ENCODE results near the gene KLRC4. TPM values are rescaled to one million over a fixed set of nuclear protein-coding genes. Genes with fewer than 3 reads are reported as not detected.
A peak's percentile ranks its signal among the peaks of the same experiment; 100 is the strongest.

Gene KLRC4
- total RNA-seq, 1 experiment from 2014 or later = not detected

- TF ChIP-seq CTCF (conservative IDR thresholded peaks at IDR 0.05; ENCODE audit: low read depth, low read length) (no peak), EZH2phosphoT487 (IDR thresholded peaks at IDR 0.05; ENCODE audit: borderline replicate concordance, low read length) (no peak), EZH2 (IDR thresholded peaks at IDR 0.05; ENCODE audit: low read length, unreplicated experiment) (no peak)
- H3K4me3 ChIP-seq (ENCODE audit: low read length) = no peak overlapping the region
- ATAC-seq (no peak), DNase-seq (no peak)
- no peak overlapping the region for H2AFZ ChIP-seq (ENCODE audit: low read length)
- no peaks in the 10 kb centered on the region for H3K79me2 ChIP-seq (ENCODE audit: low read length)
- no peaks in the 10 kb centered on the region for H3F3A ChIP-seq (ENCODE audit: low read length, unreplicated experiment)
- no peak overlapping the region for H3K4me2 ChIP-seq (ENCODE audit: low read length)
- intact Hi-C loops (cut with micrococcal nuclease) = no loop called here
- H3K36me3 ChIP-seq (ENCODE audit: low read depth, low read length) = no peaks in the 10 kb centered on the region
- ChIA-PET POLR2A (ENCODE audit: unreplicated experiment) (no interaction called here), CTCF (no interaction called here)
- H3K9me2 ChIP-seq (replicated peaks; ENCODE audit: low read length) = no peaks in the 10 kb centered on the region
- H4K20me1 ChIP-seq (ENCODE audit: low read length) = no peaks in the 10 kb centered on the region
- no peak overlapping the region for H3K9ac ChIP-seq (ENCODE audit: low read length)
- H3K27ac ChIP-seq (ENCODE audit: low read length) = no peak overlapping the region
- H3K27me3 ChIP-seq (ENCODE audit: low read length) = no peaks in the 10 kb centered on the region
- BruUV-seq (replicated peaks) = no TSS peak
- 0 out of 2 replicates have a peak, but pooled peaks cover 4% of the 10 kb centered on the region for H3K4me1 ChIP-seq (ENCODE audit: insufficient read depth, low read length)
- no peaks in the 10 kb centered on the region for H3K9me3 ChIP-seq (ENCODE audit: low read length)
These were observed 46.2 kb upstream of the KLRC4 start for GRCh38 chr12:10455766-10456165.

GRCh38 chr12:10454531-10454930 lies 45.0 kb upstream of the KLRC4 start:
- H3K4me1 ChIP-seq (ENCODE audit: insufficient read depth, low read length) = 0 out of 2 replicates have a peak, but pooled peaks cover 4% of the 10 kb centered on the region
- no peaks in the 10 kb centered on the region for H3K27me3 ChIP-seq (ENCODE audit: low read length)
- H3K79me2 ChIP-seq (ENCODE audit: low read length) = no peaks in the 10 kb centered on the region
- intact Hi-C loops (cut with micrococcal nuclease) = no loop called here
- no peak for DNase-seq
- H3K9ac ChIP-seq (ENCODE audit: low read length) = no peak overlapping the region
- TF ChIP-seq CTCF (conservative IDR thresholded peaks at IDR 0.05; ENCODE audit: low read depth, low read length) (no peak), EZH2 (IDR thresholded peaks at IDR 0.05; ENCODE audit: low read length, unreplicated experiment) (no peak), EZH2phosphoT487 (IDR thresholded peaks at IDR 0.05; ENCODE audit: borderline replicate concordance, low read length) (no peak)
- H3K4me2 ChIP-seq (ENCODE audit: low read length) = no peak overlapping the region
- ATAC-seq = no peak
- no peaks in the 10 kb centered on the region for H3K9me2 ChIP-seq (replicated peaks; ENCODE audit: low read length)
- H3K27ac ChIP-seq (ENCODE audit: low read length) = no peak overlapping the region
- no peak overlapping the region for H2AFZ ChIP-seq (ENCODE audit: low read length)
- no peaks in the 10 kb centered on the region for H4K20me1 ChIP-seq (ENCODE audit: low read length)
- H3K9me3 ChIP-seq (ENCODE audit: low read length) = no peaks in the 10 kb centered on the region
- BruUV-seq (replicated peaks) = no TSS peak
- H3K36me3 ChIP-seq (ENCODE audit: low read depth, low read length) = no peaks in the 10 kb centered on the region
- H3K4me3 ChIP-seq (ENCODE audit: low read length) = no peak overlapping the region
- H3F3A ChIP-seq (ENCODE audit: low read length, unreplicated experiment) = no peaks in the 10 kb centered on the region
- ChIA-PET CTCF (no interaction called here), POLR2A (ENCODE audit: unreplicated experiment) (no interaction called here)

GRCh38 chr12:10453156-10453555 lies 43.6 kb upstream of the KLRC4 start, which contains the start of gene KLRC1:
Gene KLRC1 (minus strand): TSS chr12:10453377. CDS start chr12:10451156, 2,221 bp downstream.
- Histone ChIP-seq H3K4me2 (ENCODE audit: low read length) (no peak within 1 kb of the TSS), H3K27ac (ENCODE audit: low read length) (no peak within 1 kb of the TSS), H3K79me2 (ENCODE audit: low read length) (no peaks in the 10 kb centered on the region), H3K36me3 (ENCODE audit: low read depth, low read length) (no peaks in the 10 kb centered on the region), H2AFZ (ENCODE audit: low read length) (no peak within 1 kb of the TSS), H4K20me1 (ENCODE audit: low read length) (no peaks in the 10 kb centered on the region), H3K9me2 (replicated peaks; ENCODE audit: low read length) (no peaks in the 10 kb centered on the region), H3K27me3 (ENCODE audit: low read length) (no peaks in the 10 kb centered on the region), H3K4me3 (ENCODE audit: low read length) (no peak within 1 kb of the TSS), H3F3A (ENCODE audit: low read length, unreplicated experiment) (no peaks in the 10 kb centered on the region), H3K9ac (ENCODE audit: low read length) (no peak within 1 kb of the TSS), H3K9me3 (ENCODE audit: low read length) (no peaks in the 10 kb centered on the region), H3K4me1 (ENCODE audit: insufficient read depth, low read length) (0 out of 2 replicates have a peak, but pooled peaks cover 4% of the 10 kb centered on the region)
- no TSS peak for BruUV-seq (replicated peaks)
- POLR2A ChIA-PET (ENCODE audit: unreplicated experiment) = no interaction called here
- DNase-seq (peak; percentile 64), ATAC-seq (peak; percentile 50)
- intact Hi-C loops (cut with micrococcal nuclease) = no loop called here
- no peak for TF ChIP-seq EZH2 (IDR thresholded peaks at IDR 0.05; ENCODE audit: low read length, unreplicated experiment)
- no peak for TF ChIP-seq CTCF (conservative IDR thresholded peaks at IDR 0.05; ENCODE audit: low read depth, low read length)
- no peak for TF ChIP-seq EZH2phosphoT487 (IDR thresholded peaks at IDR 0.05; ENCODE audit: borderline replicate concordance, low read length)
- CTCF ChIA-PET = no interaction called here

All from PC-3 (cell line).